ENCODE measurements around the gene LRRC27.

GRCh38 chr10:132347211-132347930 lies 15.4 kb downstream of the LRRC27 start:
- TF ChIP-seq CTCF (IDR thresholded peaks at IDR 0.05 in 8 of 11, conservative IDR thresholded peaks at IDR 0.05 in 3 of 11) (no peak), POLR2A (IDR thresholded peaks at IDR 0.05) (no peak)

Measured in spleen (tissue), 7 donors.